Measurements from ENCODE around the gene MAGEB17. TPM values are rescaled to one million over a fixed set of nuclear protein-coding genes. Genes with fewer than 3 reads are reported as not detected.

The MAGEB17 gene
- total and polyA plus RNA-seq, 2 of the 8 experiments (the other 6 are each of a cell fraction or from before 2014, with no cell fraction given), result 0.48 to 1.1 TPM

DNA sequence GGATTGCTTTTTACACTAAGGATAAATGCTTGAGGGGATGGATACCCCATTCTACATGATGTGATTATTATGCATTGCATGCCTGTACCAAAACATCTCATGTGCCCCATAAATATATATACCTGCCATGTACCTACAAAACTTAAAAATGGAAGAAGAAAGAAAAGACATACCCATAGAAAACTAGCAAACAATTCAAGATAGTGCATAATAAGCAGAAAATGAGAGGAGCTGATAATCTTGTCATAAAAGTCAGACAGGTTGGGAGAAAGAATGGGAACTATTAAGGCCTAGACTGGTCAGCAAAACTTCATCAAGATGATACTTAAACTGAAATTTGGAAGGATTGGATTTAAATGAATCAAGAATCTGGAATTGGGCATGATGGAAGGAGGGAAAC is 21.6 kb upstream of the MAGEB17 start:
- ChIA-PET CTCF (ENCODE audit: partially characterized antibody) (interaction anchor here (0.9 kb wide), 1 partner anchor 216 kb away, joined by 3 read pairs; no protein-coding TSS in a partner anchor), POLR2A (ENCODE audit: partially characterized antibody) (no interaction called here)

More for the DNA sequence above, 21.6 kb upstream of the MAGEB17 start:
- H3K79me2 ChIP-seq (ENCODE audit: control insufficient read depth in 1 of 2, insufficient read depth in 2 of 2, low read length in 2 of 2), result peaks cover 2 to 78% of the 10 kb centered on the region in 2 experiments; a peak in 3 of 4 replicates
- H3K4me2 ChIP-seq (ENCODE audit: insufficient read depth in 1 of 2, low read depth in 2 of 2, low read length in 2 of 2), result no peak overlapping the region
- H3K4ac ChIP-seq (replicated peaks; ENCODE audit: insufficient read length, low read depth, low read length), result no peak overlapping the region
- peaks cover 0 to 3% (median 2%) of the 10 kb centered on the region in 4 experiments; a peak in 2 of 7 replicates for H3K4me1 ChIP-seq (replicated peaks in 1 of 4; ENCODE audit: control insufficient read depth in 3 of 4, insufficient read depth in 4 of 4, low read length in 3 of 4)
- no peak overlapping the region for H3K4me3 ChIP-seq (ENCODE audit: extremely low read depth in 1 of 4, insufficient read depth in 2 of 4, low read depth in 3 of 4, low read length in 4 of 4)
- H2BK5ac ChIP-seq (ENCODE audit: low read depth, low read length), result no peak overlapping the region
- H4K20me1 ChIP-seq (replicated peaks in 1 of 2; ENCODE audit: control insufficient read depth in 1 of 2, insufficient read depth in 2 of 2, low read length in 2 of 2), result no peaks in the 10 kb centered on the region
- H4K5ac ChIP-seq (ENCODE audit: insufficient read length, low read depth, low read length), result no peak overlapping the region
- FAIRE-seq, result no peak
- no peaks in the 10 kb centered on the region for H3K9me3 ChIP-seq (ENCODE audit: insufficient read depth in 2 of 2, low read depth in 1 of 2, low read length in 1 of 2)
- no peak for TF ChIP-seq MAFK (IDR thresholded peaks at IDR 0.05; ENCODE audit: low read depth, low read length)
- TF ChIP-seq, protein P1, sequence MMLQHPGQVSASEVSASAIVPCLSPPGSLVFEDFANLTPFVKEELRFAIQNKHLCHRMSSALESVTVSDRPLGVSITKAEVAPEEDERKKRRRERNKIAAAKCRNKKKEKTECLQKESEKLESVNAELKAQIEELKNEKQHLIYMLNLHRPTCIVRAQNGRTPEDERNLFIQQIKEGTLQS (IDR thresholded peaks at IDR 0.05; ENCODE audit: insufficient read depth, low read depth, low read length), result no peak
- no peak for TF ChIP-seq KDM4A (IDR thresholded peaks at IDR 0.05; ENCODE audit: low read depth, low read length, severe bottlenecking)
- no peak for TF ChIP-seq SIRT6 (IDR thresholded peaks at IDR 0.05; ENCODE audit: low read length)
- no peak for TF ChIP-seq SAP30 (IDR thresholded peaks at IDR 0.05; ENCODE audit: insufficient read depth, insufficient replicate concordance, low read length)
- no peak for TF ChIP-seq KDM1A (IDR thresholded peaks at IDR 0.05; ENCODE audit: borderline replicate concordance, low read length)
- no peak for TF ChIP-seq BRCA1 (IDR thresholded peaks at IDR 0.05; ENCODE audit: low read depth, low read length)
- TF ChIP-seq CEBPB (IDR thresholded peaks at IDR 0.05; ENCODE audit: low read depth, low read length), result no peak
- TF ChIP-seq KDM5A (IDR thresholded peaks at IDR 0.05; ENCODE audit: low read length), result no peak
- no peak for TF ChIP-seq CBX8 (IDR thresholded peaks at IDR 0.05; ENCODE audit: borderline replicate concordance, low read depth, low read length)
- TF ChIP-seq, protein P2, sequence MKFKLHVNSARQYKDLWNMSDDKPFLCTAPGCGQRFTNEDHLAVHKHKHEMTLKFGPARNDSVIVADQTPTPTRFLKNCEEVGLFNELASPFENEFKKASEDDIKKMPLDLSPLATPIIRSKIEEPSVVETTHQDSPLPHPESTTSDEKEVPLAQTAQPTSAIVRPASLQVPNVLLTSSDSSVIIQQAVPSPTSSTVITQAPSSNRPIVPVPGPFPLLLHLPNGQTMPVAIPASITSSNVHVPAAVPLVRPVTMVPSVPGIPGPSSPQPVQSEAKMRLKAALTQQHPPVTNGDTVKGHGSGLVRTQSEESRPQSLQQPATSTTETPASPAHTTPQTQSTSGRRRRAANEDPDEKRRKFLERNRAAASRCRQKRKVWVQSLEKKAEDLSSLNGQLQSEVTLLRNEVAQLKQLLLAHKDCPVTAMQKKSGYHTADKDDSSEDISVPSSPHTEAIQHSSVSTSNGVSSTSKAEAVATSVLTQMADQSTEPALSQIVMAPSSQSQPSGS (IDR thresholded peaks at IDR 0.05; ENCODE audit: low read length), result no peak
- TF ChIP-seq ZNF274 (IDR thresholded peaks at IDR 0.05; ENCODE audit: borderline replicate concordance, extremely low read depth, low read length), result no peak
- H4K91ac ChIP-seq (replicated peaks; ENCODE audit: insufficient read length, low read length), result no peak overlapping the region
- no peak for DNase-seq (ENCODE audit: low read depth in 1 of 2, low spot score in 2 of 2)
- no peak overlapping the region for H2BK20ac ChIP-seq (ENCODE audit: low read length)
- no peaks in the 10 kb centered on the region; the same call in 1 of the 2 replicates for H3K23me2 ChIP-seq (ENCODE audit: low read depth, low read length)
- no peaks in the 10 kb centered on the region; the same call in 1 of the 2 replicates for H3K79me1 ChIP-seq (ENCODE audit: low read depth, low read length)
- H3K18ac ChIP-seq (ENCODE audit: extremely low read depth, low read length), result no peak overlapping the region
- H2AFZ ChIP-seq (ENCODE audit: low read length), result no peak overlapping the region
- no peak overlapping the region for H3K27ac ChIP-seq (ENCODE audit: low read depth, low read length)
- no peak overlapping the region for H3K23ac ChIP-seq (ENCODE audit: insufficient read length)
- no peak overlapping the region for H2BK120ac ChIP-seq (replicated peaks; ENCODE audit: low read depth, low read length)
- H3K9ac ChIP-seq (replicated peaks in 1 of 4; ENCODE audit: extremely low read depth in 1 of 4, low read depth in 3 of 4, low read length in 3 of 4), result no peak overlapping the region
- no peak overlapping the region for H3K14ac ChIP-seq (ENCODE audit: insufficient read length)
- no peak overlapping the region for H2AK5ac ChIP-seq (ENCODE audit: low read depth, low read length)
- H2BK15ac ChIP-seq (ENCODE audit: low read length), result no peak overlapping the region
- H3K36me3 ChIP-seq (ENCODE audit: control insufficient read depth in 2 of 4, insufficient read depth in 4 of 4, low read length in 3 of 4), result peaks cover 2 to 75% (median 10%) of the 10 kb centered on the region in 4 experiments; a peak in 5 of 8 replicates
- H2BK12ac ChIP-seq (ENCODE audit: low read depth, low read length), result no peak overlapping the region
- no peaks in the 10 kb centered on the region for H3K27me3 ChIP-seq (replicated peaks in 1 of 4; ENCODE audit: control insufficient read depth in 3 of 4, extremely low read depth in 1 of 4, insufficient read depth in 3 of 4, low read length in 3 of 4)
- H3K56ac ChIP-seq (replicated peaks; ENCODE audit: insufficient read length, low read depth, low read length), result no peak overlapping the region
- no peak overlapping the region for H4K8ac ChIP-seq (ENCODE audit: extremely low read depth, insufficient read depth, low read length)
